ENCODE results near the gene TMEM222.
A peak's percentile ranks its signal among the peaks of the same experiment; 100 is the strongest.
"Not testable (repeated sequence)": the region's sequence is repeated elsewhere in the genome, so short reads cannot be mapped to it uniquely, and the experiment has no call there.

TMEM222 gene

GRCh38 chr1:27380766-27381733 lies 59.1 kb downstream of the TMEM222 start:
- no peak for DNase-seq

- DNase-seq, result no peak
Measured at GRCh38 chr1:27381969-27382762, 60.2 kb downstream of the TMEM222 start.

GRCh38 chr1:27383039-27383605 lies 61.2 kb downstream of the TMEM222 start, which contains the start of gene CD164L2:
CD164L2 (minus strand) TSS chr1:27383333; CDS start chr1:27383239, 94 bp downstream.
- DNase-seq, result peak; percentile 65

GRCh38 chr1:27383661-27384060 lies 61.7 kb downstream of the TMEM222 start:
- DNase-seq, result no peak

- not testable (repeated sequence) for DNase-seq
Measured at GRCh38 chr1:27384797-27385196, 62.8 kb downstream of the TMEM222 start.

Measured in CD4-positive, alpha-beta T cell treated with Interleukin-6 for 4 hours (primary cell).